H1 (cell line): ENCODE measurements around the gene ABHD2. TPM values are rescaled to one million over a fixed set of nuclear protein-coding genes. Genes with fewer than 3 reads are reported as not detected.

Experiments
- CTCF ChIA-PET: fragments of 300-600 bp; sonication (Branson Sonifier 250); formaldehyde crosslinking; loops from one replicate; lab custom pipeline; 2021; ENCODE audit not compliant: partially characterized antibody; lab: Charles Lee
- POLR2A ChIA-PET: fragments of 300-600 bp; sonication (Branson Sonifier 250); formaldehyde crosslinking; loops from one replicate; lab custom pipeline; 2021; ENCODE audit warnings: inconsistent platforms; ENCODE audit not compliant: partially characterized antibody; lab: Charles Lee
- DNase-seq, 2 experiments: peaks; one replicate each; pipeline versions ENCODE4 v3.0.0 to v3.0.0-alpha.2; 2010 to 2022; ENCODE audit warnings: low spot score in 2 of 2, low read depth in 1 of 2, mixed read lengths in 1 of 2
- FAIRE-seq: peaks from 2 replicates; lab custom pipeline; 2011; peaks lifted over from hg19 to GRCh38; lab: Jason Lieb, UNC
- H2AFZ ChIP-seq: 2 replicates; pipeline ENCODE4 v1.8.1; 2012; ENCODE audit warnings: low read length, inconsistent platforms
- H2AK5ac ChIP-seq: 2 replicates; pipeline ENCODE4 v1.6.1; 2013; ENCODE audit warnings: low read depth, low read length
- H2BK120ac ChIP-seq: replicated peaks from 2 replicates; pipeline ENCODE3; 2013; ENCODE audit warnings: low read depth, low read length, inconsistent platforms
- H2BK12ac ChIP-seq: 2 replicates; pipeline ENCODE4 v1.6.1; 2013; ENCODE audit warnings: low read depth, low read length
- H2BK15ac ChIP-seq: 2 replicates; pipeline ENCODE4 v1.6.1; 2013; ENCODE audit warnings: low read length
- H2BK20ac ChIP-seq: 2 replicates; pipeline ENCODE4 v1.6.1; 2013; ENCODE audit warnings: low read length
- H2BK5ac ChIP-seq: 2 replicates; pipeline ENCODE4 v1.6.1; 2013; ENCODE audit warnings: low read depth, low read length
- H3K14ac ChIP-seq: 2 replicates; pipeline ENCODE4 v1.6.1; 2013; ENCODE audit warnings: inconsistent platforms; ENCODE audit not compliant: insufficient read length
- H3K18ac ChIP-seq: 2 replicates; pipeline ENCODE4 v1.6.1; 2013; ENCODE audit warnings: low read length; ENCODE audit errors: extremely low read depth
- H3K23ac ChIP-seq: 2 replicates; pipeline ENCODE4 v1.6.1; 2013; ENCODE audit warnings: inconsistent platforms; ENCODE audit not compliant: insufficient read length
- H3K23me2 ChIP-seq: 2 replicates; pipeline ENCODE4 v1.6.1; 2013; ENCODE audit warnings: low read depth, low read length
- H3K27ac ChIP-seq: 2 replicates; pipeline ENCODE4 v1.6.1; 2011; ENCODE audit warnings: low read depth, low read length, inconsistent platforms
- H3K27me3 ChIP-seq, 4 experiments: replicated peaks in 1 of 4; 1 replicate in 1 of 4; 2 replicates in 3 of 4; pipeline versions ENCODE4 v1.6.1 to v1.8.1; 2011 to 2013; ENCODE audit warnings: low read length in 3 of 4, mild to moderate bottlenecking in 3 of 4, inconsistent platforms in 2 of 4, mixed read lengths in 2 of 4, moderate library complexity in 1 of 4; ENCODE audit not compliant: control insufficient read depth in 3 of 4, insufficient read depth in 3 of 4; ENCODE audit errors: extremely low read depth in 1 of 4
- H3K36me3 ChIP-seq, 4 experiments: 2 replicates each; pipeline versions ENCODE4 v1.6.1 to v1.8.1; 2011 to 2013; ENCODE audit warnings: mild to moderate bottlenecking in 4 of 4, low read length in 3 of 4, moderate library complexity in 2 of 4, control low read depth in 1 of 4, inconsistent platforms in 1 of 4; ENCODE audit not compliant: insufficient read depth in 4 of 4, control insufficient read depth in 2 of 4
- H3K4ac ChIP-seq: replicated peaks from 2 replicates; pipeline ENCODE3; 2013; ENCODE audit warnings: low read length, low read depth, mixed read lengths, inconsistent platforms; ENCODE audit not compliant: insufficient read length
- H3K4me1 ChIP-seq, 4 experiments: replicated peaks in 1 of 4; 1 replicate in 1 of 4; 2 replicates in 3 of 4; pipeline versions ENCODE4 v1.6.1 to v1.8.1; 2011 to 2013; ENCODE audit warnings: low read length in 3 of 4, inconsistent platforms in 2 of 4, mixed read lengths in 1 of 4; ENCODE audit not compliant: insufficient read depth in 4 of 4, control insufficient read depth in 3 of 4
- H3K4me2 ChIP-seq, 2 experiments: 2 replicates each; pipeline versions ENCODE4 v1.6.1 to v1.8.1; 2011 to 2013; ENCODE audit warnings: low read depth in 2 of 2, low read length in 2 of 2, control low read depth in 1 of 2, inconsistent platforms in 1 of 2, mild to moderate bottlenecking in 1 of 2; ENCODE audit not compliant: insufficient read depth in 1 of 2
- H3K4me3 ChIP-seq, 4 experiments: fragments of 200-600, 300-600 bp in 1 of 4; sonication (generic), shearing (Covaris generic), sonication (Bioruptor Twin) in 1 of 4; 2 replicates each; pipeline versions ENCODE4 v1.5.1 to v1.8.1; 2011 to 2016; ENCODE audit warnings: low read length in 4 of 4, low read depth in 3 of 4, control low read depth in 2 of 4, inconsistent platforms in 2 of 4, mild to moderate bottlenecking in 2 of 4, mixed read lengths in 1 of 4, moderate library complexity in 1 of 4; ENCODE audit not compliant: insufficient read depth in 2 of 4; ENCODE audit errors: extremely low read depth in 1 of 4
- H3K56ac ChIP-seq: replicated peaks from 2 replicates; pipeline ENCODE3; 2013; ENCODE audit warnings: low read depth, mild to moderate bottlenecking, mixed read lengths, low read length, inconsistent platforms; ENCODE audit not compliant: insufficient read length
- H3K79me1 ChIP-seq: 2 replicates; pipeline ENCODE4 v1.6.1; 2013; ENCODE audit warnings: low read depth, low read length, control low read depth
- H3K79me2 ChIP-seq, 2 experiments: 2 replicates each; pipeline versions ENCODE4 v1.6.1 to v1.8.1; 2012 to 2013; ENCODE audit warnings: low read length in 2 of 2, mild to moderate bottlenecking in 2 of 2, inconsistent platforms in 1 of 2; ENCODE audit not compliant: insufficient read depth in 2 of 2, control insufficient read depth in 1 of 2
- H3K9ac ChIP-seq, 4 experiments: replicated peaks in 1 of 4; 1 replicate in 1 of 4; 2 replicates in 3 of 4; pipeline versions ENCODE4 v1.6.1 to v1.8.1; 2011 to 2013; ENCODE audit warnings: low read depth in 3 of 4, low read length in 3 of 4, control low read depth in 2 of 4, mild to moderate bottlenecking in 2 of 4, moderate library complexity in 2 of 4, inconsistent platforms in 1 of 4; ENCODE audit errors: extremely low read depth in 1 of 4
- H3K9me3 ChIP-seq, 2 experiments: 2 replicates each; pipeline versions ENCODE4 v1.6.1 to v1.8.1; 2012 to 2013; ENCODE audit warnings: mild to moderate bottlenecking in 2 of 2, moderate library complexity in 2 of 2, control low read depth in 1 of 2, inconsistent platforms in 1 of 2, low read depth in 1 of 2, low read length in 1 of 2, mixed read lengths in 1 of 2; ENCODE audit not compliant: insufficient read depth in 2 of 2
- H4K20me1 ChIP-seq, 2 experiments: replicated peaks in 1 of 2; 2 replicates each; pipeline versions ENCODE3 to v1.8.1; 2011 to 2013; ENCODE audit warnings: inconsistent platforms in 2 of 2, low read length in 2 of 2, mild to moderate bottlenecking in 1 of 2; ENCODE audit not compliant: insufficient read depth in 2 of 2, control insufficient read depth in 1 of 2
- H4K5ac ChIP-seq: 2 replicates; pipeline ENCODE4 v1.6.1; 2013; ENCODE audit warnings: low read length, low read depth, mixed read lengths, inconsistent platforms; ENCODE audit not compliant: insufficient read length
- H4K8ac ChIP-seq: 2 replicates; pipeline ENCODE4 v1.8.0; 2013; ENCODE audit warnings: mild to moderate bottlenecking, moderate library complexity, low read length, inconsistent platforms; ENCODE audit not compliant: insufficient read depth; ENCODE audit errors: extremely low read depth
- H4K91ac ChIP-seq: replicated peaks from 2 replicates; pipeline ENCODE3; 2013; ENCODE audit warnings: low read length, mixed read lengths, inconsistent platforms; ENCODE audit not compliant: insufficient read length
- CBX5 ChIP-seq: fragments of 300-800, 300-1000 bp; sonication (generic); IDR thresholded peaks from 2 replicates; pipeline ENCODE4 v1.7.1; 2016; ENCODE audit warnings: antibody characterized with exemption, low read length, low read depth
- CHD2 ChIP-seq: IDR thresholded peaks from 2 replicates; pipeline ENCODE4 v1.6.1; 2012; ENCODE audit warnings: low read length, improper control_type of control experiment
- CTBP2 ChIP-seq: IDR thresholded peaks from 2 replicates; pipeline ENCODE4 v1.7.0; 2011; ENCODE audit warnings: borderline replicate concordance, mild to moderate bottlenecking, moderate library complexity, mixed read lengths, low read length; ENCODE audit not compliant: insufficient read depth, insufficient read length
- EP300 ChIP-seq, 2 experiments: IDR thresholded peaks; 1 replicate in 1 of 2; 2 replicates in 1 of 2; pipeline ENCODE4 v1.6.1; 2011 to 2012; ENCODE audit warnings: low read depth in 2 of 2, low read length in 2 of 2, mild to moderate bottlenecking in 2 of 2, borderline replicate concordance in 1 of 2, inconsistent platforms in 1 of 2, moderate library complexity in 1 of 2
- FOSL1 ChIP-seq: IDR thresholded peaks from 2 replicates; pipeline ENCODE4 v1.6.1; 2011; ENCODE audit warnings: mild to moderate bottlenecking, low read depth, low read length, moderate library complexity; ENCODE audit not compliant: insufficient read depth
- PHF8 ChIP-seq: fragments of 200-600 bp; sonication (generic); conservative IDR thresholded peaks from 2 replicates; pipeline ENCODE4 v1.7.1; 2012; ENCODE audit warnings: low read depth, mild to moderate bottlenecking, inconsistent platforms, low read length, moderate library complexity
- POU5F1 ChIP-seq: IDR thresholded peaks from 2 replicates; pipeline ENCODE4 v1.6.1; 2011; ENCODE audit warnings: low read depth, mild to moderate bottlenecking, low read length, moderate library complexity
- SRF ChIP-seq: IDR thresholded peaks from 2 replicates; pipeline ENCODE4 v1.6.1; 2011; ENCODE audit warnings: mild to moderate bottlenecking, low read depth, low read length, moderate library complexity
- TAF7 ChIP-seq: optimal IDR thresholded peaks from 2 replicates; pipeline ENCODE3; 2011; ENCODE audit warnings: low read depth, mild to moderate bottlenecking, inconsistent platforms, low read length, moderate library complexity, borderline replicate concordance
- ZNF274 ChIP-seq: IDR thresholded peaks from 2 replicates; pipeline ENCODE4 v1.7.0; 2012; ENCODE audit warnings: low read length, borderline replicate concordance; ENCODE audit errors: extremely low read depth
- WGBS, 2 experiments: shearing (Covaris generic) in 1 of 2; methylation state at CpG; one replicate each; pipeline versions ENCODE4 v1.1.6 to v1.1.7; 2013 to 2015; ENCODE audit warnings: low lambda C conversion rate in 2 of 2, mixed read lengths in 2 of 2, inconsistent platforms in 1 of 2, low coverage in 1 of 2, missing lambda C conversion rate in 1 of 2; ENCODE audit not compliant: insufficient replicate concordance in 2 of 2, insufficient coverage in 1 of 2, insufficient read length in 1 of 2; ENCODE audit errors: extremely low coverage in 1 of 2, missing lambda C conversion rate in 1 of 2; 5-methylcytosine and 5-hydroxymethylcytosine counted together
- polyA plus RNA-seq, 7 experiments: library from polyadenylated mRNA; depleted of rRNA in 3 of 7; stranded (reverse) in 5 of 7; unstranded in 2 of 7; fragments of >200 nt in 5 of 7; fragments of 200-250 nt in 2 of 7; gene quantifications; 1 replicate in 5 of 7; 2 replicates in 1 of 7; 4 replicates in 1 of 7; pipeline versions ENCODE4 v1.2.1 to v1.2.3, GENCODE V29; 2011 to 2013; ENCODE audit warnings: missing spikeins in 2 of 7, mixed read lengths in 2 of 7
- total RNA-seq: library from RNA; stranded (reverse); fragmentation: NEBNext Ultra II Directional; extraction: Animal tissue kit (Norgen Biotek cat#: 25700); gene quantifications from 2 replicates; pipeline ENCODE4 v1.2.1, GENCODE V29; 2021

ABHD2 gene
- total and polyA plus RNA-seq, 2 of the 8 experiments (the other 6 are each of a cell fraction or from before 2014, with no cell fraction given): 9.1 to 23.7 TPM

GRCh38 chr15:89157918-89158564 lies 69.8 kb downstream of the ABHD2 start:
- Histone ChIP-seq H3K4me3 (no peak overlapping the region), H2AFZ (no peak overlapping the region), H3K27me3 (no peaks in the 10 kb centered on the region), H3K18ac (no peak overlapping the region), H3K9me3 (no peaks in the 10 kb centered on the region), H3K56ac (no peak overlapping the region), H3K23me2 (no peaks in the 10 kb centered on the region), H4K5ac (no peak overlapping the region), H4K8ac (no peak overlapping the region), H3K4ac (no peak overlapping the region), H3K4me2 (no peak overlapping the region), H3K23ac (no peak overlapping the region), H2BK20ac (no peak overlapping the region), H3K14ac (no peak overlapping the region), H3K27ac (no peak overlapping the region), H2BK5ac (no peak overlapping the region), H4K20me1 (no peaks in the 10 kb centered on the region), H3K79me1 (no peaks in the 10 kb centered on the region), H3K9ac (no peak overlapping the region), H4K91ac (no peak overlapping the region), H3K36me3 (peaks cover 0 to 3% (median 0%) of the 10 kb centered on the region in 4 experiments; a peak in 2 of 8 replicates), H3K4me1 (no peaks in the 10 kb centered on the region), H2BK15ac (no peak overlapping the region), H2AK5ac (no peak overlapping the region), H2BK12ac (no peak overlapping the region), H2BK120ac (no peak overlapping the region), H3K79me2 (no peaks in the 10 kb centered on the region)
- POLR2A ChIA-PET: interaction anchor here (1.4 kb wide), 1 partner anchor 8 kb away, joined by 4 read pairs; no protein-coding TSS in a partner anchor
- CTCF ChIA-PET: interaction anchor here (0.6 to 5.2 kb wide), 14 partner anchors 9 to 502 kb away, joined by 3 to 29 read pairs (median 4); no protein-coding TSS in a partner anchor
- no peak for TF ChIP-seq ZNF274
- no peak for TF ChIP-seq PHF8
- TF ChIP-seq FOSL1: no peak
- TF ChIP-seq CHD2: no peak
- no peak for TF ChIP-seq TAF7
- TF ChIP-seq EP300 (IDR thresholded peaks at IDR 0.05; ENCODE audit: borderline replicate concordance in 1 of 2, low read depth in 2 of 2, low read length in 2 of 2): no peak
- TF ChIP-seq POU5F1: no peak
- TF ChIP-seq CBX5: no peak
- no peak for TF ChIP-seq CTBP2
- TF ChIP-seq SRF: no peak
- FAIRE-seq (no peak), DNase-seq (no peak)
- 82% methylated on average over 4 of the region's 4 CpGs; no CpG with 5 or more reads in 1 of the 2 experiments for WGBS, 2 experiments
